Skeletal muscle cell (primary cell): Measurements from ENCODE around the gene ATP8B2.
"Not testable (repeated sequence)": the region's sequence is repeated elsewhere in the genome, so short reads cannot be mapped to it uniquely, and the experiment has no call there.

ENCODE experiments used
- DNase-seq: peaks from one replicate; pipeline ENCODE4 v3.0.0-alpha.2; 2010; ENCODE audit warnings: low read depth
- H3K4me3 ChIP-seq: 2 replicates; pipeline ENCODE4 v1.5.1; 2011; ENCODE audit warnings: low read depth, mild to moderate bottlenecking, control low read depth, low read length, moderate library complexity

The ATP8B2 gene

GRCh38 chr1:154371436-154371835, 46.1 kb downstream of the ATP8B2 start:
- H3K4me3 ChIP-seq = no peak overlapping the region
- no peak for DNase-seq

- DNase-seq, H3K4me3 ChIP-seq: not testable (repeated sequence)
Measured at GRCh38 chr1:154373777-154374357, 48.5 kb downstream of the ATP8B2 start.

GRCh38 chr1:154379301-154379700, 54.0 kb downstream of the ATP8B2 start:
- no peak overlapping the region for H3K4me3 ChIP-seq
- DNase-seq = no peak

GRCh38 chr1:154384650-154385489, 59.5 kb downstream of the ATP8B2 start:
- no peak for DNase-seq
- no peak overlapping the region for H3K4me3 ChIP-seq

GRCh38 chr1:154386643-154387352, 61.5 kb downstream of the ATP8B2 start:
- DNase-seq = no peak
- no peak overlapping the region for H3K4me3 ChIP-seq

GRCh38 chr1:154391086-154391770, 65.9 kb downstream of the ATP8B2 start:
- H3K4me3 ChIP-seq = no peak overlapping the region
- DNase-seq = no peak

GRCh38 chr1:154398141-154398540, 72.8 kb downstream of the ATP8B2 start:
- no peak overlapping the region for H3K4me3 ChIP-seq
- DNase-seq = no peak

GRCh38 chr1:154398678-154399077, 73.4 kb downstream of the ATP8B2 start:
- no peak for DNase-seq
- H3K4me3 ChIP-seq = no peak overlapping the region

- no peak overlapping the region for H3K4me3 ChIP-seq
- no peak for DNase-seq
Measured at GRCh38 chr1:154400381-154400801, 75.1 kb downstream of the ATP8B2 start.
